HG03064 (cell line): Measurements from ENCODE around the gene CNPY1.
"Not testable (repeated sequence)": the region's sequence is repeated elsewhere in the genome, so short reads cannot be mapped to it uniquely, and the experiment has no call there.

ENCODE experiments used
- ATAC-seq: cut with Tn5 transposase; IDR thresholded peaks from one replicate; pipeline ENCODE4 v1.9.1; 2021; ENCODE audit warnings: low read depth; ENCODE audit not compliant: unreplicated experiment

The CNPY1 gene

DNA sequence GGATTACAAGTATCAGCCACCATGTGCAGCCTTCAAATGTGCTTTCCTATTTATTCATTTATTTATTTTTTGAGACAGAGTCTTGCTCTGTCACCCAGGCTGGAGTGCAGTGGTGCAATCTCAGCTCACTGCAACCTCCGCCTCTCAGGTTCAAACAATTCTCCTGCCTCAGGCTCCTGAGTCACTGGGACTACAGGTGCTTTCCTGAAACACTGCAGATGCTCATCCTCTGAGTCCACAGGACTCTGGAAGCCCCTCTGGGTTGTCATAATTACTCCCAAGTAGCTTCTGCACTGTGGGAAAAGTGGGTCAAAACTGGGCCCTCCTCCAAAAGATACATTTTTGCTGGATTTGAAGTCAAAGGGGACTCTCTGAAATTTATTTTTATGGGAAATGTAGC lies at the start of gene CNPY1:
TSS of gene CNPY1 (minus strand) at position 111 of the 400 bp plus-strand sequence. CDS start 630 bp downstream, outside the sequence.
- ATAC-seq = not testable (repeated sequence)

DNA sequence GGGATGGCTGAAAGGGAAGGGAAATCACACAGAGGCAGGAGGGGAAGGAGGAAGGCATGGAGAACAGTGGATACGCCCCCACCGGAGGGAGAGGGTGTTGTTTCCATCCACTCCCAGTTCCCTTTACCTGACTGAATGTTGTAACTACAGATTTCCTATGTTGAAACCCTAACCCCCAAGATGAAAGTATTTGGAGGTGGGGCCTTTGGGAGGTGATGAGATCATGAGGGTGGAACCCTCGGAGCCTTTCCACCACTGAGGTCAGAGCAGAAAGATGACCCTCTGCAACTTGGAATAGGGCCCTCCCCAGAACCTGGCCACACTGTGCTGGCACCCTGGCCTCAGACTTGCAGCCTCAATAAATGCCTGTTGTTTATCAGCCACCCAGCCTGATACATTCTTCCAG lies 48.6 kb upstream of the CNPY1 start:
- ATAC-seq = no peak

DNA sequence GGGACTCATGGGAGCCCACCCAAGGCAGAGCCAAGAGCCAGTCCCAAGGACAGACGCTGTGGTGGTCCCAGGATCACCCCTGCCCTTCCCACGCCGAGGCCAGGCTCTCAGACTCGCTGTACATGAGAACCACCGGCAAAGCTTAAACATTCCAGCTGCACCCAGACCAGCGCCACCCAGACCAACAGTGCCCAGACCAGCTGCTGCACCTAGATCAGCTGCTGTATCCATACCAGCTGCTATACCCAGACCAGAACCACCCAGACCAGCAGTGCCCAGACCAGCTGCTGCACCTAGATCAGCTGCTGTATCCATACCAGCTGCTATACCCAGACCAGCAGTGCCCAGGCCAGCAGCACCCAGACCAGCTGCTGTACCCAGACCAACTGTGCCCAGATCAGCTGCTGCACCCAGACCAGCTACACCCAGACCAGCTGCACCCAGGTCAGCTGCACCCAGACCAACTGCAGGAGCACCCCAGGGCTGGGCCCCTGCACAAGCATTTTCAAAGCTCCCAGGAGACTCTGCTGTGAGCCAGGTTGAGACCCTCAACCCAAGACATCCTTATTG lies 47.9 kb upstream of the CNPY1 start:
- ATAC-seq = no peak

DNA sequence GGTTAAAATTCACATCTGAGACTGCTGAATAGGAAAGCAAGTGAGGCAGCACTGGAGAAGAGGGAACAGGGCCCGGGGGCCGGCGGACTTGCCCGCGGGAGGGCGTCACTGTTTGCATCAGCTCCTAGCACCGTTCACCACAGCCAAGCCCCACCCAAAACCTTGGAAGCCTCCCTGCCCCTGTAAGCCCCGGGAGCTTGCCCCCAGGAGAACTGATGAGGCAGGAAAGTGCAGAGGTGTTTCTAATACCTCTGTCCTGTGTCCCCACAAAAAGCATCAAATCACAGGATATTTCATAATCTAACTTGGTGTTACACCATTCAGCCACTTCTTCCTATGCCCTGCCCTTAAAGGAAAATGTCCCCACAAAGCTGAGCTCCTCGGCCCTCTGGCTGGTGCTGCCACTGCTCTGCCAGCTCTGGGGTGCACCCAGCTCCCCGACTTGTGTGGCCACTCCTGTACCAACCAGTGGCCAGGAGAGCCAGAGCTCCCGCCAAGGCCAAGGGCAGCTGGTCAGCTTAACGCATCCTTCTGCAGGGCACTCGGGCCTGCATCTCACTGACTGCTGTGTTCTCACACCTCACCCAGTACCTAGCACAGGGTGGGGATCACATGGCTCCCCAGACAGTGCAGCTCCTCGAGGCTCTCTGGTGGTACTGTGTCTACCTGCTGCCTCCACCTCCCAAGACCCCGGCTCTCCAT lies 47.3 kb upstream of the CNPY1 start:
- no peak for ATAC-seq

DNA sequence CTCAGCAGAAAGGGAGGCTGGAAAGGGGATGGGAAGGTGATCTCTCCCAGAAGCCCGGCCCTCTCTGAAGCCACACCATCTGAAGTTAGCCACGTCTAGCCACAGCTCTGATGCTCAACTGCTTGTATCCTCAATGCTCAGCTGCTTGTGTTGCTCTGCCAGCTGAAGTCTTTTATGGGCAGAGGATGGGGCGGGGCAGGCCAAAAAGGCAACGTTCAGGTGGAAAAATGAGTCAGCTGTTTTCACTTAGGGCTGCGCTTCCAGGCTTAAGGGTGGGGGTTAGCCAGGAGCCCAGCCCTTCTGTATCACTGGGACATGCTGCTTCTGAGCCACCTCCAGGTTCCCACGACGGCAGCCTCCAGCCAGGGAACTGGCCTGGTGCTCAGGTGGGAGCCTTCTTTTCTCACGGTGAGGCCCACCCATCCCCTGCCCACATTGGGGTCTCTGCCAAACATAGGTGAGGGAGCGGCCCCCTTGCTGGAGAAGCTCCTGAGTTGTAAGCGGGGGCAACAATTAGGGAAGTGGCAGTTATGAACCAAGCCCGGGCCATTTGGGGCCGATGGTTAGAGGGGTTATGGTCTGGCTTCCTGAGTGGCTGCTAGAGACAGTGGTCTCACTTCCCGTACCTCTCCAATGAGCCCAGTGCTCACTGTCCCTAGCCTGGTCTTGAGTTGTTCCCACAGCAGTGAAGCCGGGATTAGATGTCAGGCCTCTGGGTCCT lies 44.9 kb upstream of the CNPY1 start:
- no peak for ATAC-seq

DNA sequence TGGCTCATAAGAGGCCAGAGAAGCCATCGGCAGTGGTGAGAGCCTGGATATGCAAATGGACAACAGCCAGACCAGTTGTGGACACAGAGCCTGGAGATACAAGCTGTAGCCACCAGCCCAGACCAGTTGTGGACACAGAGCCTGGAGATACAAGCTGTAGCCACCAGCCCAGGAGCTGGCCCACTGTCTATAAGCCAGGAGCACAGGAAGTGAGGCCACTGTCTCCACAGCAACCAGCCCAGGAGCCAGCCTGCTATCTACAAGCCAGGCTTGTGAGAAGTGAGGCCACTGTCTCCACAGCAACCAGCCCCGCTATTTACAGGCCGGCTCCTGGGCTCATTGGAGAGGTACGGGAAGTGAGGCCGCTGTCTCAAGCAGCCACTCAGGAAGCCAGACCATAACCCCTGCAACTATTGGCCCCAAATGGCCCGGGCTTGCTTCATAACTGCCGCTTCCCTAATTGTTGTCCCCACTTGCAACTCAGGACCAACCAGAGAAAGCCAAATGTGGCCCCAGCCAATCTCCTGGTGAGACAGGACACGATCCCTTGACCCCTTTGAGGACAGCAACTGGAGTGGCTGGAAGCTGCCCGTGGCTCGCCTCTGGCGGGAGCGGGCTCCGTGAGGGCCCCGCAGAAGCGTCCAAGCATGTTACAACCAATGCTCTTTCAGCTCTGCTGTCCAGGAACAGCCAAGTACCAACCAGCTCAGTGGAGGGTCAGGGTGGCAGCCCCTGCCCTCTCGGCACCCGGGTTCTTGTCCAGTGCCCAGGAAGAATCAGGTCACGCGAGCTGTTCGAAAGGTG lies 44.1 kb upstream of the CNPY1 start:
- no peak for ATAC-seq

DNA sequence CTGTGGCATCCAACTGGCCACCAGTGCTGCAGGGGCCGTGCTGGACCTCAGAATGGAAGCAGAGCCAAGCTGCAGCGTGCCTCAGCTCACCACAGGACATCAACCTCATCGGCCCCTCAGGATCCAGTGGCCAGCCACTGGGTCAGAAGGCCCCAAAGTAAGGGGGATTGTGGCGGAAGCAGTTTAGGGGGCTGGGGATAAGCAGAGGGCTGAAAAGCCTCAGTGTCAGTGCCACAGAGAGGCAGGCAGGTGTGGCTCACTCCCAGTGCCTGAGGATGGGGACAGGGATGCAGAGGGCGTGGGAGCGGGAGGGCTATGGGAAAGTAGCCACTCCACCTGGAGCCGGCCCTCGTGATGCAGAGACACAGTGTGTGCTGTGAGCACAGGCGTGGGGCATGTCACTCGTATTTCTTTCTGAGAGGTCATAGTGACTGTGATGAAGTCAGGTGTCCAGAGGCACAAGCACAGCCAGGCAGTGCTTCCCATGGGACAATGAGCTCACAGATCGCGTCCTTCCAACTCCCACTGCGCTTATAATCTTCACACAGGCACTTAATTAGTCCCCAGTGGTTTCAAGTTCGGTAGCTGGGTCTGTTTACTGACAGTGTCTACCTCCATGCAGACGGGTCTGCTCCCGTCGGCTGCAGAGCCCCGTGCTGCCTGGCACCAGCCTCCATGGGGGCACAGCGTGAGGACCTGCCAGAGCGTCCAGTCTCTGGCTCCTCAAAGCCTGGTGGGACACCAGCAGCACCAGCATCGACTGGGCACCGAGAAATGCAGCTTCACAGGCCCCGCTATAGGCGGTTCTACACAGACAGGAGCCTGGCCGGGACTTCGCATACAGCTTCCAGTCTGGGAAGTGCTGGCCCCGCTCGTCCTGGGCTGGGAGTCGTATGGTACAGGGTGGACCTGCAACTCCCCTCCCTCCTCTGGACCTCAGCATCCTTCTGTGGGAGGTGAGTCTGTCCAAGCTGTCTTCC lies 42.9 kb upstream of the CNPY1 start:
- no peak for ATAC-seq

DNA sequence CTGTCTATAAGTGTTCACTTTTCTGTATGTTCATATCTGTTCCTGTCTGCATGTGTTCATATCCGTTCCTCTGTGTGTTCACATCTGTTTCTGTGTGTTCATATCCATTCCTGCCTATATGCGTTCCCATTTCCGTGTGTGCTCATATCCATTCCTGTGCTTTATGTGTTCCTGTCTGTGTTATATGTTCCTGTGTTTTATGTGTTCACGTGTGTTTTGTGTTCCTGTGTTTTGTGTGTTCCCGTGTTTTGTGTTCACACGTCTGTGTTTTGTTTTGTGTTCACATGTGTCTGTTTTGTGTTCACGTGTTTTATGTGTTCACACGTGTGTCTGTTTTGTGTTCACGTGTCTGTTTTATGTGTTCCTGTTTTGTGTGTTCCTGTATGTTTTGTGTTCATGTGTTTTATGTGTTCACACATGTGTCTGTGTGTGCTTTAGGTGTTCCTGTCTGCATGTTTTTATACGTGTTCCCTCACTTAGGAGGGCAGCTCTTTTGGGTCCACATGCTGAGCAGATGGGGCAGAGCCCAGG lies 42.2 kb upstream of the CNPY1 start:
- no peak for ATAC-seq

DNA sequence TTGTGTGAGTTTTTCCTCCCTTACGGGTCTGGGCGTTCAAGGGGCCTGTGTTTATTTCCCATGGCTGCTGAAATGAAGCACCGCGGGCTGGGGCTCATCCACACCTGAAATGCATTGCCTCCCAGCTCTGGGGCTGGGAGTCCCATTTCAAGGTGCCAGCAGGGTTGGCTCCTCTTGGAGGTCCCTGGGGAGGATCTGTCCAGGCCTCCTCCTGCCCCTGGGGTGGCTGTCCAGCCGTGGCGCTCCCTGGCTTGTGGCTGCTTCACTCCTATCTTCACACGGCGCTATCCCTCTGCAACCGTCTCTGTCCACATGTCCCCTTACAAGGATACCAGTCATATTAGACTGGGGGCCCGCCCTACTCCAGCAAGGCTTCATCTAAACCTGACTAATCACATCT lies 41.1 kb upstream of the CNPY1 start:
- no peak for ATAC-seq

DNA sequence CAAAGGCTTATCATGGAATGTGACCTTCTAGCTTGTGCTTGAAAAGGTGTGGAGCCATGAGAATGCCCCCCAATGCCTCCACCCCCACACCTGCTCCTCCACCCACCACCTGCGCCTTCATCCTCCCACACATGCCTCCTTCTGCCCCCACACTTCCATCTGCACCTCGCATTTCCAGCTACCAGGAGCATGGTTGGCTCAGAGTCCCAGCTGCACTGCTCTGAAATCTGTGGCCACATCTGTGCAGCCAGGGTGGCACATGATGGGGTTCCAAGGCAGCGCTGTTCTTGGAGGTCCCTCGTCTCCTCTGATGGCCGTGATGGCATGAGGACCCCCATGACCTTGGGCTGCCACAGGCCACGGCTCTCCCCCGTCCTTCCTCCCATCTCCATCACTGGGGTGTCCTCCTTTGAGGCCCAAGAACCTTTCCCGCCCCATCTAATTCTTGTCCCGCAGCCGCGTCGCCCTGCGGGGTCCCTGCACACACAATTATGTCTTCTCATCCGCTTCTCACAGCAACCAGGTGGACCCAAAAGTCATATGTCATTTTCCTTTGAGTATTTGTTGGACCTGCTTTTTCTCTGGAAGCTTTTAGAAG lies 40.6 kb upstream of the CNPY1 start:
- ATAC-seq = no peak

DNA sequence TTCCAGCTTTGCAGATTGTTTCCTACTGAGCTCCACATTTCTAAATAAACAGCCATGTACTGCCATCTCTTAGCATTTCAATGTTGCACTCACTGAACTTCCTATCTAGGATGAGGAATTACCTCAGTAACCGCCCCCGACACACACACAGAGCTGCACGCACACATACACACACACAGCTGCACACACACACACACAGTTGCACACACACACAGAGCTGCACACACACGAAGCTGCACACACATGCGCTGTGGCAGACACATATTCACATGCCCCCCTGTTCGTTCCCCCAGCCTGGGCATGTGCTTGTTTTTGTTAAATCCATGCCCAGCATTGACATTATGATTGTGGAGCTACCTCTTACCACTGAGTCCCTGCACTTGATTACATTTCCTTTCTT lies 39.6 kb upstream of the CNPY1 start:
- no peak for ATAC-seq

DNA sequence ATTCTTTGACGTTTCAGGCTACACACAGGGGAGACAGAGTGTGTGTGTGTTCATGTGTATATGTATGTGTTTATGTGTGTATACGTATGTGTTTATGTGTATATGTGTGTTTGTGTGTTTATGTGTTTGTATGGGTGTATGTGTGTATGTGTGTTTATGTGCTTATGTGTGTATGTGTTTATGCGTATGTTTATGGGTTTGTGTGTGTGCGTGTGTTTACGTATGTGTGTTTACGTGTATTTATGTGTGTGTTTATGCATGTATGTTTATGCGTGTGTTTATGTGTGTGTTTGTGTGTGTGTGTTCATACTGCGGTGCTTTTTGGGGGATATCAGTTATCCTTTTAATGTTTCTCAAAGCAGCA lies 39.2 kb upstream of the CNPY1 start:
- no peak for ATAC-seq

DNA sequence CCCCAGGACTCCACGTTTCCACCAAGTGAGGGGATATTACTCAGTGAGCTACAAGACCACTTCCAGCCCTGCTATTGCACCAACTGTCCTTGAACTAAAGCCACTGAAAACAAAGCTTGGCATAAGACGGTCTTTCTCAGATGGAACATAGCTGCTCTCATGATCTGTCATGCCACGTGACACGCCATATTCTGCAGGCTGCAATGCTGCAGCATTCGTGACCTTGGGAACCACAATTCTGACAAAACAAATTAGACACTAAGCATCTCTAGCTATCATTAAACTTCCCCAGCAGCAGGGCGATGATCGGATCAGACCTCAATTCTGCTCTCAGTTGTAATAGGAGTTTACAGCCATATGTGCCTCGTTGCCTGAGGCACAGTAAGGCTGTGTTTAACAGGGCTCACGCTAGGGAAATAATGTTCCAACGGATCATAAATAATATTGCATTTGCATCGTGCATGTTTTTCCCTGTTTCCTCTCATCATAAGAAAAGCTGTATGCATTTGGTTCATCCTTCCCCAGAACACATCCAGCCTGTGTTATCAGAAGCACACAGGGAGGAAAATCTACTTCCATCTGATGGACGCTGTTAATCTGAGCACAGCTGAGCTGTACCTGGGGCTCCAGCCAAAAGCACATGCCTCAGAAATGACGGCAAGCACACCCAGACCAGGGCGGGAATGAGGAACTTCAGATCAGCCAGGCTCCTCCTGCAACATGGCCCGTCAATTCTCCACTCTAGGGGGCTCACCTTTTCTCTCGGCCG lies 38.6 kb upstream of the CNPY1 start:
- ATAC-seq = no peak

DNA sequence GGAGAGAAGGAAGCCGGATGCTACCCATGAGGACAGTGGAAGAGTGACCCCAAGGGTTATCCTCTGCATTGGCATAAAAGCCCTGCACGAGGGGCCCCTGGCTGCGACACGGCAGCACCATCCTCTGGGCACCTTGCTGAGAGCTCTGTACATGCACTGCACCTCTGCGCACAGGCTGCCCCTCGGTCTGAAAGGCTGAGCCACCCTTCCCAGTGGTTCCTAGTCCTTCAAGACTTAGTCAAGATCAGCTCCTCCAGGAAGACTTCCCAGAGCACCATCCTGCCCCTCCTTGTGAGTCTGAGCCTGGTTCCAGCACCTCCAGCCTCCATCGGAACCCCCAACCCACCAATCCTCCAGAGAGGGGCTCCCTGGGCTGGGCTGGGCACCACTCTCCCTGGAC lies 37.9 kb upstream of the CNPY1 start:
- no peak for ATAC-seq

DNA sequence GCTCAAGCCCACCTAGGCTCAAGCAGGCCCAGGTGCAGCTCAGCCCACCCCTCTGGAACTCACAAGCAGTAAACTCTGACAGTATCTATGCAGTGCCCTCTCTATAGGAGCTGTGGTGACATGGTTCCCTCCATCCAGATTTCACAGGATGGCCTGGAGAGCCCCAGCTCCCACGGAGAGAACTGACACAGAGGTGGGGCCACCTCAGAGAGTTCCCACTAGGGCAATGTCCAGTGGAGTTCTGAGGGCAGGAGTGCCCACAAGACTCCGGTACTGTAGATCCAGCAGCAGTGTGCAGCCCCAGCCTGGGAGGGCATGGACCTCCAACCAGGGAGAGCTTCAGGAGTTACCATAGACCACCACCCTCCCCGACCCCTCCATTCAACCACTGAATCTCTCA lies 37.3 kb upstream of the CNPY1 start:
- no peak for ATAC-seq

DNA sequence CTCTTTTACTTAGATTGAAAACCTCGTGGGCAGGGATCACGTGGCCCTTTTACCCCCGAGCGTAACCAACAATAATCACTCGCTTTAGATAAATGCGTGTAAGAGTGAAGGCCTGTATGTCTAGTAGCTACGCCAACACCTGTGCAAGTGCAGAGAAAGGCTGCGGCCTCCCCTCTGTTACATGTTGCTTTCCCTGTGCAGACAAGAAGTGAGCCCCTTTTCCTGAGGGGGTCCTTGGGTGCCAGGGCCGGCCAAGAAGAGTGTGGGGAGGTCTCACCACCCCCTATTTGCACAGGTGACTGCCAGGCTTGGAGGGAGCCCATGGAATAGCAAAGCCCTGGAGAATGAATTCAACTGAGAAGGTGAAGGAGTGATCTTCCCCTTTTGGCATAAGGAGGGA lies 35.6 kb upstream of the CNPY1 start:
- no peak for ATAC-seq

DNA sequence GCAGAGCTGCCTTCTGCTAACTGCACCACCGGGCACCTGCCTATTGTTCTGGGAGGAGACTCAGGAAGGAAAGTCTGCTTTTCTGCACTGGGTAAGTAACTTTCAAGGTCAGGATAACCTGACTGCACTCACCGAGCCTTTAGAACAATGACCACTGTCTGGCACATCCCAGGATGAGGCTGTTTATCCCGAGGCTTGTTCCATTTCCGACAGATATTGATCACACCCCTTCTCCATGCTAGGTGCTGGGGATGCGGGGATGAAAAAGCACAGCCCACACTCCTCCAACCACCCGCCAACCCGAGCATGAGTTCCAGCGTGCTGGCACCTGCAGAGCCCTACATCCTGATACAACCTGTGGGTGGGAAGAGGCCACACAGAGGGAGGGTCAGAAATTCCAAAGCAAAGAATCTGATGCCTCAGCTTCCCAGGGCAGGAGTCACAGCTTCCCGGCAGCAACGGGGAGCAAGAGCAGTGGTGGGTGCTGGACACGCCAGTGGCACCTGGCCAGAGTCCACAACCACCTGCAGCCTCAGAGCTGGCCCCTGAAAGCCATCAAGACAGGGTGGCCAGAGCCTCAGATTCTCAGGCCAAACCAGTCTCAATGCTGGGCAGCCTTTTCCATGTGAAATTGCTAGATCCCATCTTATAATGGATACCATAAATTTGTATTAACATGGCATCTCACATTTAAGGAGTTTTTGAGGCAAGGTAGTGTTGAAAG lies 34.9 kb upstream of the CNPY1 start:
- ATAC-seq = no peak

DNA sequence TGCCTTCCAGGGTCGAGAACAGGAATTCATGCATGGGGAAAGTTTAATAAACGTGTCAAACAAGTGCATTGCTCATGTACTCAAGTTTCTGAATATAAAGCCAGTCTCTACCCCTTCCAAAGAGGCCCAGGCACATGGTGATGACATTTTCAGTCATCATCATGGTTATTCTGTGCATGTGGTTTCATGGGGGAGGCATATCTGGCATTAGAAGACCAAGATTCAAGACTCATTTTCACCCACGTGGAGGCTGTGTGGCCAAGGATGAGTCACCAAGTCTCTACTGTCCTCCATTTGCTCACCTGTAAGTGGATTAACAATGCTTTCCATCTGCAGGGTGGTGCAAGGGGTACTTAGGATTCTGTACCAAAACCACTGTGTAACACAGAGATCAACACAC lies 34.0 kb upstream of the CNPY1 start:
- no peak for ATAC-seq
